Bone marrow (tissue), 2 donors: Measurements from ENCODE around the gene ZNF777.

Experiments used
- DNase-seq, 2 donors: peaks; one replicate each; lab custom pipeline; 2025; lab: John Stamatoyannopoulos, UW

The ZNF777 gene

DNA sequence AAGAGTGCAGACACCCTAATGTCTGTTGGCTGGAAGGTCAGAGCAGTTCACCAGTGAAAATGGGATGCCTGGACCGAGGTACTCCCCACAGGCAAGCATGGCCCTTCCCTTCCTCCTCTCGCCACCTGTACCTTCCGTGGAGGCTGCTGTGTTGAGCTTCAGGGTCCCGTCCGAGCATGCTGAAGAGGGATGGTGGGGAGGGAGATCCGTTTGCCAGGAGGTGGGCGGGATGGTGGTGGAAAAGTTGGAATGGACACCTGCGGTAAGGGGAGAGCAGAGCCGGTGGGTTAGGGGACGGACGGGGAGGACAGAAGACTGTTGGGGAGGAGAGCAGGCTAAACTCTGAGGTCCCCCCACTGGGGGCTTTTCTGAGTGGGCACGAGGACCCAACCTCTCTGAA, 15.9 kb upstream of the ZNF777 start:
- no peak for DNase-seq

DNA sequence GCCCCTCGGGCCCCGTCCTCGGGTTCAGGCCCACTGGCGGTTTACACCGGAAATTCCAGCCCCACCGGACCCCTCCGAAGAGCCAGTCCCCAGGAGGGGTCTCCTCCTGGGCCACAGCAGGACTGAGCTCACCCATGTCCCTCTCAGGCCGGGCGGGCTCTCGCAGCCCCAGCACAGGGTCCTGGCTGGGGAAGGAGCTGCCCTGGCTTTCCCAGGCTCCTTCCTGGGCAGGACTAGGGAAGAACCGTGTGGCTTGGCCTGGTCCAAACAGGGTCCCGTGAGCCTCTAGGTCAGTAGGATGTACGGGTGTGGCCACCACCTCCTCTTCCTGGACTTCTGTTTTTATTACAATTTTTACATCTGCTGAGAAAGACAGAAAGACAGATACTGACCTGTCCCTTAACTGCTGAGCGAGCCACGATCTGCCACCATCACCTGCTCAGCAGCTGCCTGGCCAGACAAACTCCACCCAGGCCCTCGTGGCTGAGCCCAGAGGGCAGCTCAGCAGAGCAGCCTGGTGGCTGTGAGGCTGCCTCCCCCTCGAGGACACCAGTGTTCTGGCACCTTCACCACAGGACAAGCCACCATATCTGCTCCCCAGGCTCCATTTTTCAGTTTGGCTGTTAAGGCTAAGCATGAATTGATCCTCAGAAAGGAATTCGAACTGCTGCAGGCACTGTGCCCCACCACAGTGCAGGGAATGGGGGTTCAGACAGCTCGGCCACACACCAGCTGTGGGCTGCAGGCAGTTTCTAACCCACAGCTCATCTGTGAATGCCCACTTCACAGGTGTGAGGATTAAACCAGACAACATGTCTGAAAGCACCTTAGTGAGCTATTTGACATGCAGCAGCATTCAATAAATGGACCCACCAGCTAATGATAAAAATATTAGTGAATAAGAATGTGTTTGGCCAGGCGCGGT, 14.5 kb upstream of the ZNF777 start:
- no peak for DNase-seq

DNA sequence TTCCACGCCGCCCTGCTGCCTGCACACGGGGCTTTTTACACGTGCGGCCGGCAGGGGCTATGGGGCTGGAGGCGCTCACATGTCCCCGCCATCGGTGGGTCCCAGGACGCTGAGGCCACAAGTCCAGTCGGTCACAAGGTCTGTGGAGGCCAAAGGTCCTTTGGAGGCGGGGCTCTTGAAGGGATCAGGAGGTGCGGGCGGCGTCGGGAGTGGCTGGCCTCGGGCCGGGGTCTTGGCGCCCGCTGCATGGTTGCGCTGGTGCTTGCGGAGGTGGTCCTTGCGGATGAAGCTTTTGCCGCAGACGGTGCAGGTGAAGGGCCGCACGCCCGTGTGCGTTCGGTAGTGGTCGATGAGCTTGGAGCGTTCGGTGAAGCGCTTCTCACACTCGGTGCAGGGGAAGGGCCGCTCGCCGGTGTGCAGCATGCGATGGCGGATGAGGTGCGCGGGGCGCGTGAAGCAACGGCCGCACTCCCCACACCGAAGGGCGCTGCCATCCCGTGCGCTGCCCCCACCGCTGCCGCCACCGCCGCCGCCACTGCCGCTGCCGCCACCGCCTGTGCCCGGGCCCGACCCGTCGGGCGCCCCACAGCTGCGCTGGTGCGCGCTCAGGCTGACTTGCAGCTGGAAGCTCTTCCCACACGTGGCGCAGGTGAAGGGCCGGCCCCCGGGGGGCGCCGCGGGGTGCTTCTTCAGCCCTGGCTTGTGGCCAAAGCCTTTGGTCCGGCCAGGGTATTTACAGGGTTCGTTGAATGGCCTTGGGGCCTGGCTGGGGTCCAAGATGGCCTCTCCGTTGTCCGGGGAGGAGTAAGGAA, 13.7 kb upstream of the ZNF777 start:
- DNase-seq: no peak

DNA sequence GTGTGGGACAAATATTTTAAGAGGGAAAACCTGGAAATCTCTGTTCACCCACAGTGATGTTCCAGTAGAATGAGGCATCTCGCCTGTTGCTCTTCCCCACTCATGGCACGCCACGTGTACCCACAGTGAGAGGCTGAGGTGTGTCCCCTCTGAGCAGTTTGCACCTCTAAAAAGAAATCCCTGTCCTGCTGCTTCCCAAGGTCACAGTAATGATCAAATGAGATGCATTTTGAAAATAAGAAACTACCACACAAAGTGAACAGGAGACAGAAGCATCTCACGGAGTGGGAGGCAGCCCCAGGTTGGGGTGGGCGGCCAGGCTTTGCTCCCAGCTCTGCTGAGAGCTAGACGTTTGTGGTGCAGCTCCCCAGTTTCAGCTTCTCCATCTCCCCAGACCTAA, 12.4 kb upstream of the ZNF777 start:
- no peak for DNase-seq

DNA sequence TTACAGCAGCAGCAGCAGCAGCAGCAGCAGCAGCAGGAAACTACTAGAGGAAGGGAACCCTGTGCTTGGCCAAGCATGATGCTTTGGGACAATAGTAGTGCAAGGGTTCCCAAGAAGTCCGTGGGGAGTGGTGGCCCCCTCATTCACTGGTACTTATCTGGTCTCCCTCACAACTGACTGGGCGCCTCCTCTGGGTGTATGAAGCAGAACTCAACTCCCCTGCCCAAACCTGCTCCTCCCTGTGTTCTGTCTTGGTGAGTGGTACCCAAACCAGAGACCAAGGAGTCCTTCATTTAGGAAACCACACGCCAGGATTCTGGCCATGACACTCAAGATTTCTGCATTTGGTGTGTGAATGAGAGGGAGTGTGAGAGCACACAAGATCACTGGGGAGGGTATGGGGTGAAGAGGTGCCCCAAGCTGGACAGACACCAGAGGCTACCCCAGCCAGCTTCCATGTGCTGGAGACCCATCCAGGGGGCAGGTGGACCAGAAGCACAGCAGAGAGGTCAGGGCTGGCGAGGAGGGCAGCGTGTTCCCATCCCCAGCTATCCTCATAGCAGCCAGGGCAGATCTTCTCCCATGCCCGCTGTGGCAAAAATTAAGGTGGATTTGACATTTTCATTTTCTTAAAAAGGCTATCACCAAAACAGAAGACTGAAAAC, 10.6 kb upstream of the ZNF777 start:
- no peak for DNase-seq

DNA sequence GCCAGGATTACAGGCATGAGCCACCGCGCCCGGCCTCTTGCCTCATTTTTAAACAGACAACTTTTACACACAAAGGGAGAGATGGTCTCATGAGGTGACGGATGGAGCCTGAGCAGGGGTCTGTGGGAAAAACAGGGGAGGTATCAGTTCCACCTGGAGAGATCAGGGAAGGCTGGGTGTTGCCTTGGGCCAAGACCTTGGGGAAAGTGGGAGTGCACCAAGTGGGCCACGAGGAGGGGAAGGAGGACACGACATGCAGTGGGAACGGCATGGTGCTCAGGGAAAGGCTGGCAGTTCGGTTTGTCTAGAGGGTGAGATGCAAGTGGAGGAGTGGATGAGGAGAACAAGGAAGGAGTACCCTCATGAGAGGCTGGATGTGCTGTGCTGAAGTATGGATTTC, 8.9 kb upstream of the ZNF777 start:
- DNase-seq: no peak

DNA sequence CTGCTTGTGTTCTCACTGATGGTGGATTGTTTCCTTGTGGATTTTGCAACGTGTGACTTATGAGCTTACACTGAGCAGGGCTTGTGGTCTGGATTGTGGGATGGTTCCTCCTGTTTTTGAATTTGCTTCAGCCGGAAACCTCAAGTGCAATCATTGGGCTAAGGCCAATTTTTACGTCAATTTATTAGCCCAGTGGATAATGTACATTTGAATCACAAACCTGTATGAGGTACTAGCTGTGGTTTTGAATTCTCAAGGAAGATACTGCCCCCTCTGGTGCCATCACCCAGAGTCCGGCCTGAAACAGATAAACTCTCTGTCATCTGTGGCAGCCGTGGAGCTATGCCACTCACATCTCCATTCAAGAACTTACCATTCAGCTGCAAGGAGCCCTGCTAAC, 7.3 kb upstream of the ZNF777 start:
- DNase-seq: no peak

DNA sequence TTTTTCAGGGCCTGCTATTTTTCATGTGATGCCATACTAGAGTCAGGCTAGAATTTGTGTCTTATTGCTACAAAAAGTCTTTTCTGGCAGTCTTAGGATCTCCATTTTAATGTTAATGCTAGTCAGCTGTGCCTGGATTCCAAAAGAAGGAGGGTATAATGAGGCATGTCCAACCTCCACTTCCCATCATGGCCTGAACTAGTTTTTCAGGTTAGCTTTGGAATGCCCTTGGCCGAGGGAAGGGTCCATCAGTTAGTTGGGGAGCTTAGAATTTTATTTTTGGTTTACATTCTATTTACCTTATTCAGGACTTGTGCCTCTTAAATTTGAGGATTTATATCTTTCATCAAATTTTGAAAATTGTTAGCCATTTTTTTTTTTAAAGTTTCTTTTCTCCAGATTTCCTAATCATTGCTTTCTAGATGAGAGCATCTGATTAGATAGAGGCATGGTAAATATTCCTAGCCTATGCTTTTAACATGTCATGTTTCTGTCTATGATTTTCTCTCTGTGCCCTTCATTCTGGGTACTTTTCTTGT, 6.5 kb upstream of the ZNF777 start:
- no peak for DNase-seq

DNA sequence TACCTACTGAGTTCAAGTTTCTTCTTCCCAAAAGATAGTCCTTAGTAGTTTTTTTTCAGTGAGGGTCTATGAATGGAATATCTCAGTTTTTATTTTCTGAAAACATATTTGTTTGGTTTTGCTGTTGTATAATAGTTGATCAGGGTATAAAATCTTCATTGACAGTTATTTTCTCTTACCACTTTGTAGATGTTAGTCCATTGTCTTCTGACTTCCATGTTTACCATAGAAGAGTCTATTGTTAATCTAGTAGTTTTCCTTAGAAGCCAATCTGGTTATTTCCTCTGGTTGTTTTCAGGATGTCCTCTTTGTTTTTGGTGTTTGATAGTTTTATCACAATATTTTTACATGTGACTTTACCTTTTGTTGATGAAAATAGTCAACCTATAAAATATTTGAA, 5.5 kb upstream of the ZNF777 start:
- no peak for DNase-seq

DNA sequence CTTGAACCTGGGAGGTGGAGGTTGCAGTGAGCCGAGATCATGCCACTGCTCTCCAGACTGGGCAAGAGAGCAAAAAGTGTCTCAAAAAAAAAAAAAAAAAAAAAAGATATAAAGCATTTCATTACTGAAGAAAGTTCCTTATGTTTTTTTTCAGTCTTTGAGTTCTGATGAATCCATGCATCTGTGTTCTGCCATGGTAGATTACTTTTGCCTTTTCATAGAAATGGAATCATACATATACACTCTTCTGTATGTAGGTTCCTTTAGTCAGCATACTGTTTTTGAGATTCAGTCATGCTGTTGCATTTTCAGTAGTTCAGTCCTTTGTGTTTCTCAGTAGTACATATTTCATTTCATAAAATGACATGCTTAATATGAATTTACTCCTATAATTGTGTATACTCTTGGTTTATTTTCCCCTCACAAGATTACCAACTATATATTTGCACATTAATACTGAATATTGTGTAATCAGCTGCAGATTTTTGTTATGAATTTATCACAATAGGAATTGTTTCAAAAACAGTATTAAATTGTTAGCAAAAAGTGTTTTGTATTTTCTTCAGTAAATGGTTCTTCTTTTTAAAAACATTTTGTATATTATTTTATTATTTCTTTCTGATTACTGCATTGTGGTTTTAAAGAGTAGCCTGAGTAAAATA, 2.8 kb upstream of the ZNF777 start:
- no peak for DNase-seq

DNA sequence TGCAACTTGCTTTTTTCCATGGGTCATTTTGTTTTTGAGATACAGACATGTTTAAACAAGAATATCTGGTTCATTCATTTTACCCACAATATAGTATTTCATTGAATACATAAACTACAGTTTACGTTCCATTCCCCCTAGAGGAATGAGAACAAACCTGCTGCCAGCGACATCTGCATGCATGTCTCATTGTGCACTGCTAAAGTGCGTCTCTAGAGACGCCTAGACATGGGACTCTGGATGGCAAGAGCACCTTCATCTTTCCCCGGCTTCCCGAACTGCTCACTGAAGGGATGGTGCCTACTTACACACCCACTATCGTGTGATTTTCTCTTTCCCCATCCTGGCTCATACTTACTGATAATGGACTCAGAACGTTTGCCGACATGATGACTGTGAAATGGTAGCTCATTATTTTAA, 1.2 kb upstream of the ZNF777 start:
- no peak for DNase-seq

DNA sequence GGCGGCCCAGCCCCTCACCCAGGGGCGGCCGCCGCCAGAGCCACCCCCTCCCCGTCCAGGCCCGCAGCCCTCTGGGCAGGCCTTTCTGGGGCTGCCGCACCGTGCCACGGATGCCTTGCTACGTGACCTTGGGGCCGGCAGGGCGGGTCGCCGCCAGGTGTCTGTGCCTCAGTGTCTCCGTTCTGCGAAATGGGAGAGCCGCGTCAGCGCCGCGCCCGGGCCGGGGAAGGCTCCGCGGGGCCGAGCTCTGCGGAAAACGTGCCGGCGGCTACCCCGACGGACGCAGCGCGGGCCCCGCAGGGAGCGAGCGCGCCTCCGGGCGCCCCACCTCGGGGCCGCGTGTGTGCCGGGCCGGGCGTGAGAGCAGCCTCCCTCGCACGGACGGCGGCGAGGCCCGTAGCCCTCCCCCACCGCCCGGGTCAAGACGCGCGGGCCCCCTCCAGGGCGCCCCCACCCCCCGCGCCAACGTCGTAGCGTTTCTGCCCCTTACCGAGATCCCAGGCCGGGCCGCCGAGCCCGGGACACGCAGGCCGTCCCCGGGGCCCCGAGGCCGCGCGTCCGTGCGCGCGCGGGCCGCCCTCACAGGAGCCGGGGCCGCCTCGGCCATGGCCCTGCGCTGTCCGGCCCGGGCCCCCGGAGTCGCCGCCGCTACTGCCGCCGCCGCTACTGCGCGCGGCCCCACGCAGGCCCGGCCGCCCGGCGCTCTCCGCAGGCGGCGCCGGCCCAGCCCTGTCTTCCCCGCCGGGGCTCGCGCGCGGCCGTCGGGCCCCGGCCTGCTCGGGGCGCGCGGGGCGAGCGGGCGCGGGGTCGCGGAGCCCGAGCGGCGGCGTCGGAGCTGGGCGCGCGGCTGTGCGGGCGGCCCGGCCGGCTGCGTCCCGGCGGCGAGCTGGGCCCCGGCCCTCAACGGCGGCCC, 1.1 kb downstream of the ZNF777 start:
- DNase-seq: no peak

DNA sequence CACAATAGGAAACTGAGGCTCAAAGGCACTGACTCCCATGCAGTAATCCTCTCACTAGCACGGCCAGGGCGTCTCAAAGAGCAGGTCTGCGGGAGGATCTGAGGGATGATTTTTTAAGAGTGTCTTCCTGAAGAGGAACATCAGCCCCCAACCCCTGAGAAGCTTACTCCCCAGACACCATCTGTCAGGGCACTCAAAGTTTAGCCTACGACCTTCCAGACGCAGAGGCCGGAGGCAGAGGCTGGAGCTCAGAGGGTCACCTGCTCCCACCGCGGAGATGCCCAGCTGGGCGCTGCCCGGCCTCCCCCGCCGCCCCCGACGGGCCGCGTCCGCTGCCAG, 1.7 kb downstream of the ZNF777 start:
- no peak for DNase-seq

DNA sequence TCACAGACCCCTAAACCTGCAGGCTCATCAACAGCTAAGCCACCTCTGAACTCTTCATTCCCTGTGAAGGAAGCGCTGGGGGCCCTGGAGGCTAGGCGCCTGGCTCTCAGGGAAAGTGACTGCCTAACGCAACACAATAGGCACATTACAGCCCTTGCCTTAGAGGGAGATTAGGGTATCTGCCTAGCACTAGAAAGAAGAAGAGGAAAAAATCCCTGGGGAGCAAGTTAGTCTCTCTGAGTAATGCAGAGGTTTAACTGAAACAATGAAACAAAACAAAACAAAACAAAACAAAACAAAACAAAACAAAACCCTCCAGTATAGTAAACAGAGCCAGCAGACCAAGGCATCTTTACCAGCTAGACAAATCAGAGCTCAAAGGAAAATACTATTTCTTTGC, 2.6 kb downstream of the ZNF777 start:
- no peak for DNase-seq

DNA sequence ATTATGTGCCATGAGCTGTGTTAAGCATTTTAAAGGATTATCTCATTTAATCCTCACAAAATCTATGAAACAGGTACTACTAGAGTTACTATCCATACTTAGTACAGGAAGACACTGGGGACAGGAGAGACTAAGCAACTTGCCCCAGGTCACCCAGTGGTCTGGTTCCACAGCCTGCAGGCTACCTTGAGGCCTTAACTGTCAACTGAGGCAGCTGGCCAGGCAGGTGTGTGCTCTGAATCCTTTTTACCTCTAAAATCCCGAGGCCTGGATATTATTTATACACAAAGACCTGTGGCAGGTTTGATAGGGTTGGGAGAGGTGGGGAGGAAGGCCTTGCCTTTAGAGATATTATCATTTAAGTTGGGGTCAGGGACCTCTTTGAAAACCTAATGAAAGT, 3.1 kb downstream of the ZNF777 start:
- DNase-seq: no peak

DNA sequence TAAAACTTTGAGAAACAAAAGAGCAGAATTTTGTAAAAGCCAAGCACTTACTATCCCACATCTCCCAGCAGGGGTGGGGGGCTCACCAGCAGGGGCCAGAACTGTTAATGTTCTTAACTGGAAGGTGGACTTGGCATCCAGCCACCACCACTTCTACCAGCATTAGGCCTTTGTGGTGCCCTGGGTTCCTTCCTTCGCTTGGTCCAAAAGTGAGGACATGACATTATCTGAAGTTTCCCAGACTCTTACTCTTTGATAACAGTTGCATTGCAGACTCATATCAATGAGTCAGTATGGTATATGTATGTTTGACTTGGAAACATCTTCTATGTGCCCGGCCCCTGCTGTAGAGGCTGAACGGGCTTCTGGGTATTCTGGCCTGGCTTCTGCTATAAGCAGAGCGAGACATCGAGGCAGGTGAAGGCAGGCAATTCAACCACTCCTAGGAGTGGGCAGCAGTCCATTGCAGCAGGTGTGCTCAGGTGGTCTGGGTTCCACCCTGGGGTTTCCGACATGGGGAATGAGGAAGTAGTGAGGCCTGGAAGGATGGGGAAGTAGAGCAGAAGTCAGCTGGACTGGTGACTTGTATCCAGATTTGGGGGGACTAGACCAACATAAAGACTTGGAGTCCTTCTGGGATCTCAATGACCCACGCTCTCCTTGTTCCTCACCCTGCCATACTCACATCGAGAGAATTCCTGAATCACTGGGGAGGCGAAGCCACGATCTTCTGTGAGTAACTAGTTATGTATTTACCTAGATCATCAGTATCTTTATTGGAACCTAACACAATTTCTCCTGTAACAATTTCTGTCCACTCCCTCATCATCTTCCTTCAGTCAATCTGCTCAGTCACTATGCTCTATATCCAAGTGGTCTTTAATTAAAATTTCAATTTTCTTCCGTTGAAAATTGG, 4.1 kb downstream of the ZNF777 start:
- DNase-seq: no peak

DNA sequence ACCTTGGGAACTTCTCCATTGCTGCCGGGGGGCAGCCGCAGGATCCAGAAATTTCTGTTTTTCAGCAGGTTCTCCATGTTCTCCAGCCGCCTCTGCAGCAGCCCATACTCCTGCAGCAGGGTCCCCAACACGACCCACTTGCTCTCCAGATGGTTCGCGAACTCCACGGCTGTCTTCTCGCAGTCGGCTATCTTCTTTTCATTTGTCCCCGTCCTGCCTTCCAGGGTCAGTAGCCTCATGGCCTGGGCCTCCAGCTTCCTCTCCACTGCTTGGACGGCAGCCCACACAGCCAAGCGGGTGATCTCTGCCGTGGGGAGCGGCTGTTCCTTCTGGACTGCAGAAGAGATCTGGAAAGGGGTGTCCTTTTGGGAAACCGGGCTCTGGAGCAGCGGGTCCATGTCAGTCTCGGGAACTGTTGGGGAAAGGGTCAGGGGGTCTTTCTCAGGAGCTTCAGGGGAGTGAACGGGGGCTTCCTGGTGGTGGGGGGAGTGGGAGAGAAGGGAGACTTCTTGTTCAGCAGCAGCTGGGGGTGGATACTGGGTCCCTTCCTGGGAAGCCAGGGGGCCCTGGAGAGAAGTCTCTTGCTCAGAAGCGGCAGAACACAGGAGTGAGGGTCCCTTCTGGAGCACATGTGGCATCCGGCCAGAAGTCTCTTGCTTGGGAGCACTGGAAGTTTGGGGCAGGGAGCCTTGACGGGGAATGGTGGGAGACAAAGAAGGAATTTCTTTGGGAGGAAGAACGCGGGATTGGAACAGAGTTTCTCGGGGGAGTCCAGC, 5.5 kb downstream of the ZNF777 start:
- DNase-seq: no peak

DNA sequence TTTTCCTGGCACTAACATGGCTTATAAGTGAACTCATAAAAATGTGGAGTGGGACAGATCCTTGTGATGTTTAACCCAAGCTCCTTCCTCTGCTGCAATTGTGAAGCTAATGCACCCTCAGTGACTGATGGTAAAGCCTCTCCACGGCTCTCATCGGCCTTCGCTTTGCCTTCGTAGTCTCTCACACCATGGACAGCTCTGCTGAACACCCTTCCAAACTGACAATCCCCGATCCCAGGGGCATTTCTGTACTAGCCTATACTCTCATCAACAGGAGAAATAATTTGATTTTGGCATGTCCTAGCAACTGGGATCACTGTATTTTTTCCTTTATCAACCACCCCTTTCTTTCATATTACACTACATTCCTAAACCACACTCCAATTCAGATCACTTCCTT, 6.1 kb downstream of the ZNF777 start:
- DNase-seq: no peak

DNA sequence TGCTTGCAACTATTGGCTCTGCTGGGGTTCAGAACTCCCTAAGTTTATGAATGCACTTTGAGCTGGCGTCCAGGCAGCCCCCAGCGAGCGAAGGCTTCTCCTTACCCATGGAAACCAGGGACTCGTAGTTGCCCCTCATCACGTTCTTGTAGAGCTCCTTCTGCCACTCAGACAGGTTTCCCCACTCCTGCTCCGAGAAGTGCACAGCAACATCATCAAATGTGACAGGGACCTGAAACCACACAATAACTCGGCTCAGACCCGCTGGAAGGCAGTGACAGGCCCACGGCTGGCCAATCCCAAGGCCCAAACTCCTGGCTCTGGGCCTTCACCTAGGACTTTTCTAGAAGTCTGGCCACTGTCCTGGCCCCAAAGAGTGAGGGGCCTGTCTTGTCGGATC, 6.9 kb downstream of the ZNF777 start:
- no peak for DNase-seq
